ENCODE data around the gene MAT2A. TPM values are rescaled to one million over a fixed set of nuclear protein-coding genes. Genes with fewer than 3 reads are reported as not detected.
"Not testable (repeated sequence)": the region's sequence is repeated elsewhere in the genome, so short reads cannot be mapped to it uniquely, and the experiment has no call there.

The MAT2A gene
- total RNA-seq, 2 experiments from 2014 or later = 336 to 462 TPM

DNA sequence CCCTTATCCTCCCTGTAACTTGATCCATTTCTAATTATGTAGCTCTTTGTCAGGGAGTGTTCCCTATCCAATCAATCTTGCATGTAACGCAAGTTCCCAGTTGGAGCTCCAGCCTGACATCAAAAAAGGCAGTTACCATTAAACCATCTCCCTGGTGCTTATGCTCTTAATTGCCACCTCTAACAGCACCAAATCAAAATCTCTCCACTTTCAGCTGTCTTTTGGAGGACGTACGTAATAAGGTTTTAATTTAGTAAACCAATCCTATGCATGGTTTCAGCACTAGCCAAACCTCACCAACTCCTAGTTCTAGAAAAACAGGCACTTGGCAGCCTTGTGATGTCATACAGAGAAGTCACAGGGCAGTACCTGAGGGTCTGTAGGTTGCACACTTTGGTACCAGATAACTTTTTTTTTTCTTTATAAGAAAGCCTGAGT, 5.3 kb downstream of the MAT2A start:
- CTCF ChIA-PET (ENCODE audit: unreplicated experiment) = interaction anchor here (0.5 kb wide), 1 partner anchor 127 kb away, joined by 3 read pairs; no protein-coding TSS in a partner anchor
- H3K9me3 ChIP-seq (ENCODE audit: low read length); intact Hi-C loops (cut with micrococcal nuclease; ENCODE audit: unreplicated experiment); DNase-seq (ENCODE audit: low spot score); H2AFZ ChIP-seq (ENCODE audit: low read length); H3K9me2 ChIP-seq (ENCODE audit: insufficient read depth, low read length); BruUV-seq (replicated peaks); H3K4me3 ChIP-seq (ENCODE audit: low read depth, low read length, poor library complexity, severe bottlenecking); H3K27ac ChIP-seq (ENCODE audit: low read depth, low read length, poor library complexity, severe bottlenecking); H3K4me2 ChIP-seq (ENCODE audit: low read length): not testable (repeated sequence)
- Histone ChIP-seq H3K36me3 (ENCODE audit: insufficient read depth, low read length) (peaks cover 92% of the 10 kb centered on the region), H3K4me1 (ENCODE audit: insufficient read depth, low read length, poor library complexity, severe bottlenecking) (peaks cover 26% of the 10 kb centered on the region), H4K20me1 (ENCODE audit: insufficient read depth, low read length) (peaks cover 31% of the 10 kb centered on the region), H3K79me2 (ENCODE audit: insufficient read depth, low read depth, low read length) (peaks cover 41% of the 10 kb centered on the region)
- POLR2A ChIA-PET = interaction anchor here (0.7 to 1.4 kb wide), 3 partner anchors 12 to 169 kb away, joined by 3 to 6 read pairs (median 3); no protein-coding TSS in a partner anchor

DNA sequence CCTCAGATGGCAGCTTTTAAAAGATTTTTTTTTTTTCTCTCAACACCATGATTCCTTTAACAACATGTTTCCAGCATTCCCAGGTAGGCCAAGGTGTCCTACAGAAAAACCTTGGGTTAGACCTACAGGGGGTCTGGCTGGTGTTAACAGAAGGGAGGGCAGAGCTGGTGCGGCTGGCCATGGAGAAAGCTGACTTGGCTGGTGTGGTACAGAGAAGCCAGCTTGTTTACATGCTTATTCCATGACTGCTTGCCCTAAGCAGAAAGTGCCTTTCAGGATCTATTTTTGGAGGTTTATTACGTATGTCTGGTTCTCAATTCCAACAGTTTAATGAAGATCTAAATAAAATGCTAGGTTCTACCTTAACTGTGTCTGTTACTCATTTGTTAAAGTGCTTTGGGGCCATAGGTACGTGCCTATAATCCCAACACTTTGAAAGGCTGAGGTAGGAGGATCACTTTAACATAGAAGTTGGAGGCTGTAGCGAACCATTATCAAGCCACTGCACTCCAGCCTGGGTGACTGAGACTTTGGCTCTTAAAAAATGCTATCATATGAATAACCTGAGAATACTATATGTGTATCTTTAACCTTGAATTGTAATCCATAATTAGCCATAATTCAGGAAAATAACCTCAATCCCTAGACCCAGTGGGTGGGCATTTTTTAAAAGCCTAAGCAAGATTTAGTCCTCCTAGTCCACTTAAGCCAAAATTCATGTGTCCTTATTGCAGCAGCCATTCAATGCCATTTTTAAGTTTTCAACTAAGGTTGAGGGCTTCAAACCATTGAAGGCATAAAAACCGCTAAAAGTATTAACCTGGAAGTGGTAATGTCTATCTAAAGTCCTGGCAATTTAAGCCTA, 6.2 kb downstream of the MAT2A start:
- ChIA-PET POLR2A (interaction anchor here (0.7 to 2.2 kb wide), 7 partner anchors 8 to 168 kb away, joined by 3 to 6 read pairs (median 3); no protein-coding TSS in a partner anchor), CTCF (ENCODE audit: unreplicated experiment) (interaction anchor here (0.8 kb wide), 1 partner anchor 12 kb away, joined by 3 read pairs; no protein-coding TSS in a partner anchor)
- H3K4me3 ChIP-seq (ENCODE audit: low read depth, low read length, poor library complexity, severe bottlenecking); H3K9me3 ChIP-seq (ENCODE audit: low read length); BruUV-seq (replicated peaks); H3K9me2 ChIP-seq (ENCODE audit: insufficient read depth, low read length); H3K27ac ChIP-seq (ENCODE audit: low read depth, low read length, poor library complexity, severe bottlenecking); H3K4me2 ChIP-seq (ENCODE audit: low read length); H2AFZ ChIP-seq (ENCODE audit: low read length); DNase-seq (ENCODE audit: low spot score); intact Hi-C loops (cut with micrococcal nuclease; ENCODE audit: unreplicated experiment): not testable (repeated sequence)
- H3K4me1 ChIP-seq (ENCODE audit: insufficient read depth, low read length, poor library complexity, severe bottlenecking) = peaks cover 26% of the 10 kb centered on the region
- H4K20me1 ChIP-seq (ENCODE audit: insufficient read depth, low read length) = peaks cover 27% of the 10 kb centered on the region
- peaks cover 89% of the 10 kb centered on the region for H3K36me3 ChIP-seq (ENCODE audit: insufficient read depth, low read length)
- H3K79me2 ChIP-seq (ENCODE audit: insufficient read depth, low read depth, low read length) = peaks cover 32% of the 10 kb centered on the region

GRCh38 chr2:85545780-85546240, 6.8 kb downstream of the MAT2A start:
- Histone ChIP-seq H3K4me3 (ENCODE audit: low read depth, low read length, poor library complexity, severe bottlenecking) (no peak overlapping the region), H3K27ac (ENCODE audit: low read depth, low read length, poor library complexity, severe bottlenecking) (no peak overlapping the region), H2AFZ (ENCODE audit: low read length) (no peak overlapping the region), H3K9me2 (ENCODE audit: insufficient read depth, low read length) (no peaks in the 10 kb centered on the region), H3K36me3 (ENCODE audit: insufficient read depth, low read length) (peaks cover 88% of the 10 kb centered on the region), H3K9me3 (ENCODE audit: low read length) (no peaks in the 10 kb centered on the region), H4K20me1 (ENCODE audit: insufficient read depth, low read length) (peaks cover 20% of the 10 kb centered on the region), H3K4me2 (ENCODE audit: low read length) (no peak overlapping the region), H3K4me1 (ENCODE audit: insufficient read depth, low read length, poor library complexity, severe bottlenecking) (peaks cover 22% of the 10 kb centered on the region), H3K79me2 (ENCODE audit: insufficient read depth, low read depth, low read length) (peaks cover 25% of the 10 kb centered on the region)
- TF ChIP-seq EZH2phosphoT487 (IDR thresholded peaks at IDR 0.05; ENCODE audit: borderline replicate concordance, low read depth, low read length) (no peak), CTCF (conservative IDR thresholded peaks at IDR 0.05; ENCODE audit: low read length) (no peak)
- BruUV-seq (replicated peaks) = no TSS peak
- DNase-seq (ENCODE audit: low spot score) = no peak
- intact Hi-C loops (cut with micrococcal nuclease; ENCODE audit: unreplicated experiment) = no loop called here
- POLR2A ChIA-PET = interaction anchor here (0.9 to 2.2 kb wide), 4 partner anchors 9 to 13 kb away, joined by 3 to 5 read pairs (median 4); no protein-coding TSS in a partner anchor
- CTCF ChIA-PET (ENCODE audit: unreplicated experiment) = interaction anchor here (0.6 to 0.8 kb wide), 2 partner anchors 11 to 132 kb away, joined by 3 to 4 read pairs; no protein-coding TSS in a partner anchor
